Measurements from ENCODE around the gene KCND1.

DNA sequence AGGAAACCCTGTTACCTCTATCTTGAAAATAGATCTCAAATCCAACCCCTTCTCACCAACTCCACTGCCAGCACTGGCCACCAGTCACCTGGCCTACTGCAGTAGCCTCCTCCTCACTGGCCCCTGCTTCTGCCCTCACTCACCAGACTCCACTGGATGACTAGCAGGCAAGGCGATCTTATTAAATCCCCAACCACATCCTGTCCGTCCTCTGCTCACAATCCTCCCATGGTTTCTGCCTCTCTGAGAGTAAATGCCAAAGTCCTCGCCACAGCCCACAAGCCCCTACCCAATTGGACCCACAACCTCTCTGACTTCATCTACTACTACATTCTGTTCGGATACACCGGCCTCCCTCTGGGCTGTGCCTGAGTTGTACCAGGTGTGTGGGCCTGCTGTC is 47.4 kb downstream of the KCND1 start:
- TF ChIP-seq, protein P1, sequence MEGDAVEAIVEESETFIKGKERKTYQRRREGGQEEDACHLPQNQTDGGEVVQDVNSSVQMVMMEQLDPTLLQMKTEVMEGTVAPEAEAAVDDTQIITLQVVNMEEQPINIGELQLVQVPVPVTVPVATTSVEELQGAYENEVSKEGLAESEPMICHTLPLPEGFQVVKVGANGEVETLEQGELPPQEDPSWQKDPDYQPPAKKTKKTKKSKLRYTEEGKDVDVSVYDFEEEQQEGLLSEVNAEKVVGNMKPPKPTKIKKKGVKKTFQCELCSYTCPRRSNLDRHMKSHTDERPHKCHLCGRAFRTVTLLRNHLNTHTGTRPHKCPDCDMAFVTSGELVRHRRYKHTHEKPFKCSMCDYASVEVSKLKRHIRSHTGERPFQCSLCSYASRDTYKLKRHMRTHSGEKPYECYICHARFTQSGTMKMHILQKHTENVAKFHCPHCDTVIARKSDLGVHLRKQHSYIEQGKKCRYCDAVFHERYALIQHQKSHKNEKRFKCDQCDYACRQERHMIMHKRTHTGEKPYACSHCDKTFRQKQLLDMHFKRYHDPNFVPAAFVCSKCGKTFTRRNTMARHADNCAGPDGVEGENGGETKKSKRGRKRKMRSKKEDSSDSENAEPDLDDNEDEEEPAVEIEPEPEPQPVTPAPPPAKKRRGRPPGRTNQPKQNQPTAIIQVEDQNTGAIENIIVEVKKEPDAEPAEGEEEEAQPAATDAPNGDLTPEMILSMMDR (IDR thresholded peaks at IDR 0.05; ENCODE audit: poor library complexity), result no peak
- no peak for TF ChIP-seq EZH2phosphoT487 (IDR thresholded peaks at IDR 0.05; ENCODE audit: low read depth, severe bottlenecking, unreplicated experiment)
